Stimulated activated CD4-positive, alpha-beta T cell treated with anti-CD3 and anti-CD28 coated beads, Interleukin-12 subunit alpha, Interleukin-12 subunit beta, amount 100 ng/mL, for 4 hours (primary cell): ENCODE data around the gene UQCR10.
"Not testable (repeated sequence)": the region's sequence is repeated elsewhere in the genome, so short reads cannot be mapped to it uniquely, and the experiment has no call there.

ENCODE experiments used
- DNase-seq: peaks from one replicate; pipeline ENCODE4 v3.0.0-alpha.2; 2020

The UQCR10 gene

GRCh38 chr22:29737251-29738117 is 29.7 kb upstream of the UQCR10 start:
- no peak for DNase-seq

GRCh38 chr22:29738118-29738815 is 28.9 kb upstream of the UQCR10 start:
- DNase-seq = no peak

- DNase-seq = no peak
Measured at GRCh38 chr22:29739346-29739875, 27.8 kb upstream of the UQCR10 start.

- no peak for DNase-seq
Measured at GRCh38 chr22:29740216-29740615, 27.0 kb upstream of the UQCR10 start.

- DNase-seq = no peak
Measured at GRCh38 chr22:29741926-29742325, 25.2 kb upstream of the UQCR10 start.

GRCh38 chr22:29742326-29742725 is 24.8 kb upstream of the UQCR10 start:
- DNase-seq = no peak

- DNase-seq = no peak
Measured at GRCh38 chr22:29744902-29745301, 22.3 kb upstream of the UQCR10 start.

- DNase-seq = no peak
Measured at GRCh38 chr22:29747832-29748231, 19.3 kb upstream of the UQCR10 start.

- DNase-seq = no peak
Measured at GRCh38 chr22:29748248-29748893, 18.8 kb upstream of the UQCR10 start.

- DNase-seq = no peak
Measured at GRCh38 chr22:29750029-29750428, 17.1 kb upstream of the UQCR10 start.

- DNase-seq = no peak
Measured at GRCh38 chr22:29750559-29751538, 16.3 kb upstream of the UQCR10 start.

- DNase-seq = no peak
Measured at GRCh38 chr22:29751669-29752068, 15.5 kb upstream of the UQCR10 start.

GRCh38 chr22:29753808-29754657 is 13.1 kb upstream of the UQCR10 start:
- DNase-seq = no peak

GRCh38 chr22:29754658-29755395 is 12.3 kb upstream of the UQCR10 start:
- DNase-seq = not testable (repeated sequence)

- no peak for DNase-seq
Measured at GRCh38 chr22:29755889-29756288, 11.3 kb upstream of the UQCR10 start.

GRCh38 chr22:29756341-29756740 is 10.8 kb upstream of the UQCR10 start:
- no peak for DNase-seq

GRCh38 chr22:29757096-29757495 is 10.1 kb upstream of the UQCR10 start:
- DNase-seq = no peak

- no peak for DNase-seq
Measured at GRCh38 chr22:29758068-29758622, 9.0 kb upstream of the UQCR10 start.

GRCh38 chr22:29758959-29759358 is 8.2 kb upstream of the UQCR10 start:
- no peak for DNase-seq

GRCh38 chr22:29762263-29762662 is 4.9 kb upstream of the UQCR10 start:
- DNase-seq = no peak
